ENCODE data around the gene KSR2. TPM values are rescaled to one million over a fixed set of nuclear protein-coding genes. Genes with fewer than 3 reads are reported as not detected.

The KSR2 gene
- total RNA-seq (2022), result 0.02 TPM in 1 of 2 replicates, not detected in the other
- percentile 6 among the genes with signal in this experiment for Bru-seq, nascent RNA
- BruChase-seq, experiment 1, labeled RNA remaining after a 6-hour chase, result percentile 6 among the genes with signal in this experiment
- percentile 7 among the genes with signal in this experiment for BruChase-seq, experiment 2, labeled RNA remaining after a 2-hour chase
- long read RNA-seq, result 0 reads

GRCh38 chr12:117968826-117969659 lies at the start of gene KSR2:
Gene KSR2, minus strand, starts transcription at chr12:117968990. Its CDS starts 735 bp downstream, at chr12:117968255.
- no TSS peak for BruUV-seq (replicated peaks)
- POLR2A ChIA-PET, result interaction anchor here (0.7 kb wide), 1 partner anchor 54 kb away, joined by 3 read pairs; no protein-coding TSS in a partner anchor

DNA sequence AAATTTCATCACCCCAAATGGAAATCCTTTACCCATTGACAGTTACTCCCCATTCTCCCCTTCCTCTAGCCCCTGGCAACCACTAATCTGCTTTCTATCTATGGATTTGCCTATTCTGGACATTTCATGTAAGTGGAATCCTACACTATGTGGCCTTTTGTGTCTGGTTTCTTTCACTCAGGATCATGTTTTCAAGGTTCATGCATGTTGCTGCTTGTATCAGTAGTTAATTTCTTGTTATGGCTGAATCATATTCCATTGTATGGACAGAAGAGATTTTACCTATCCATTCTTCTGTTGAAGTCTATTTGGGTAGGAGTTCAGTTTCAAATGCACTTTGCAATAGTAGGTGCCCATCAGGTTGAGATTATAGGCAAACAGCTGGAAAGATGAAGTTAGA lies 49.1 kb upstream of the KSR2 start:
- BruUV-seq (replicated peaks), result no TSS peak
- Mint-ChIP-seq H3K27me3 (ENCODE audit: insufficient read depth, unreplicated experiment) (no peaks in the 10 kb centered on the region), H3K4me3 (ENCODE audit: unreplicated experiment) (peak overlapping the region; percentile 87), H3K4me1 (ENCODE audit: insufficient read depth, unreplicated experiment) (peaks cover 11% of the 10 kb centered on the region), H3K9me3 (ENCODE audit: unreplicated experiment) (no peaks in the 10 kb centered on the region), H3K36me3 (ENCODE audit: insufficient read depth, unreplicated experiment) (peaks cover 25% of the 10 kb centered on the region), H3K27ac (ENCODE audit: low read depth, unreplicated experiment) (peak overlapping the region; percentile 51)
- intact Hi-C loops (cut with micrococcal nuclease), result loop anchor here (2.0 kb wide), 1 partner anchor 43 kb away; the partner anchor contains the start of gene WSB2
- ChIA-PET CTCF (interaction anchor here (0.7 to 2.4 kb wide), 2 partner anchors 143 to 166 kb away, joined by 3 to 12 read pairs; no protein-coding TSS in a partner anchor), POLR2A (interaction anchor here (1.2 kb wide), 1 partner anchor 41 kb away, joined by 3 read pairs; no protein-coding TSS in a partner anchor)
- no peak for TF ChIP-seq CTCF (IDR thresholded peaks at IDR 0.05; ENCODE audit: unreplicated experiment)
- no peak for DNase-seq (ENCODE audit: unreplicated experiment)

More at GRCh38 chr12:117968826-117969659, at the start of gene KSR2:
- peaks cover 12% of the 10 kb centered on the region for H3K4me1 Mint-ChIP-seq (ENCODE audit: insufficient read depth, unreplicated experiment)
- peak within 1 kb of the TSS; percentile 73 for H3K4me3 Mint-ChIP-seq (ENCODE audit: unreplicated experiment)
- no peaks in the 10 kb centered on the region for H3K36me3 Mint-ChIP-seq (ENCODE audit: insufficient read depth, unreplicated experiment)
- peaks cover 51% of the 10 kb centered on the region for H3K27me3 Mint-ChIP-seq (ENCODE audit: insufficient read depth, unreplicated experiment)
- no peak within 1 kb of the TSS for H3K27ac Mint-ChIP-seq (ENCODE audit: low read depth, unreplicated experiment)
- TF ChIP-seq CTCF (IDR thresholded peaks at IDR 0.05; ENCODE audit: unreplicated experiment), result no peak
- intact Hi-C loops (cut with micrococcal nuclease), result no loop called here
- DNase-seq (ENCODE audit: unreplicated experiment), result peak; percentile 46
- CTCF ChIA-PET, result no interaction called here
- peaks cover 8% of the 10 kb centered on the region for H3K9me3 Mint-ChIP-seq (ENCODE audit: unreplicated experiment)

GRCh38 chr12:118016424-118017264 lies 47.9 kb upstream of the KSR2 start, which contains the start of gene RFC5:
Gene RFC5, plus strand, starts transcription at chr12:118016703. Its CDS starts 125 bp downstream, at chr12:118016828.
- TF ChIP-seq CTCF (IDR thresholded peaks at IDR 0.05; ENCODE audit: unreplicated experiment), result no peak
- H3K36me3 Mint-ChIP-seq (ENCODE audit: insufficient read depth, unreplicated experiment), result peaks cover 13% of the 10 kb centered on the region
- intact Hi-C loops (cut with micrococcal nuclease), result loop anchor here (1.0 to 2.0 kb wide), 2 partner anchors 44 to 141 kb away; partner anchors contain the start of gene WSB2
- peaks cover 6% of the 10 kb centered on the region for H3K4me1 Mint-ChIP-seq (ENCODE audit: insufficient read depth, unreplicated experiment)
- TSS peak; percentile 43 for BruUV-seq (replicated peaks)
- H3K9me3 Mint-ChIP-seq (ENCODE audit: unreplicated experiment), result no peaks in the 10 kb centered on the region
- CTCF ChIA-PET, result interaction anchor here (0.6 to 2.4 kb wide), 8 partner anchors 55 to 1932 kb away, joined by 3 to 12 read pairs (median 3); partner anchors contain the start of gene SUDS3
- POLR2A ChIA-PET, result interaction anchor here (0.6 to 1.7 kb wide), 6 partner anchors 11 to 827 kb away, joined by 3 to 8 read pairs (median 3); partner anchors contain the start of gene WSB2
- peak; percentile 97 for DNase-seq (ENCODE audit: unreplicated experiment)
- no peaks in the 10 kb centered on the region for H3K27me3 Mint-ChIP-seq (ENCODE audit: insufficient read depth, unreplicated experiment)
- H3K4me3 Mint-ChIP-seq (ENCODE audit: unreplicated experiment), result peak within 1 kb of the TSS; percentile 87
- peak within 1 kb of the TSS; percentile 77 for H3K27ac Mint-ChIP-seq (ENCODE audit: low read depth, unreplicated experiment)

All from MCF 10A (cell line).